Astrocyte (in vitro differentiated cells and primary cell): Measurements from ENCODE around the gene TAF11. TPM values are rescaled to one million over a fixed set of nuclear protein-coding genes. Genes with fewer than 3 reads are reported as not detected.

Experiments used
- DNase-seq: peaks from one replicate; pipeline ENCODE4 v3.0.0-alpha.2; 2010; ENCODE audit warnings: low read depth
- FAIRE-seq: peaks from 2 replicates; lab custom pipeline; 2011; peaks lifted over from hg19 to GRCh38; lab: Jason Lieb, UNC
- H2AFZ ChIP-seq: 2 replicates; pipeline ENCODE4 v1.6.0; 2012; ENCODE audit warnings: low read depth, low read length, inconsistent platforms
- H3K27ac ChIP-seq: 2 replicates; pipeline ENCODE4 v1.5.1; 2011; ENCODE audit warnings: low read depth, low read length, inconsistent platforms
- H3K27me3 ChIP-seq: 2 replicates; pipeline ENCODE4 v1.6.0; 2011; ENCODE audit warnings: low read length, inconsistent platforms; ENCODE audit not compliant: insufficient read depth
- H3K36me3 ChIP-seq: 2 replicates; pipeline ENCODE4 v1.5.1; 2011; ENCODE audit warnings: low read length, inconsistent platforms; ENCODE audit not compliant: insufficient read depth
- H3K4me1 ChIP-seq: 2 replicates; pipeline ENCODE4 v1.5.1; 2011; ENCODE audit warnings: low read length, inconsistent platforms; ENCODE audit not compliant: insufficient read depth
- H3K4me2 ChIP-seq: 2 replicates; pipeline ENCODE4 v1.6.0; 2012; ENCODE audit warnings: low read length, inconsistent platforms
- H3K4me3 ChIP-seq: 2 replicates; pipeline ENCODE4 v1.5.1; 2011; ENCODE audit warnings: low read depth, mild to moderate bottlenecking, low read length, inconsistent platforms; ENCODE audit not compliant: insufficient read depth
- H3K79me2 ChIP-seq: 2 replicates; pipeline ENCODE4 v1.6.0; 2012; ENCODE audit warnings: mild to moderate bottlenecking, low read length, inconsistent platforms; ENCODE audit not compliant: insufficient read depth
- H3K9ac ChIP-seq: 2 replicates; pipeline ENCODE4 v1.6.0; 2012; ENCODE audit warnings: mild to moderate bottlenecking, low read length, inconsistent platforms
- H3K9me3 ChIP-seq: 2 replicates; pipeline ENCODE4 v1.5.1; 2012; ENCODE audit warnings: low read depth, mild to moderate bottlenecking, low read length, inconsistent platforms; ENCODE audit not compliant: insufficient read depth
- H4K20me1 ChIP-seq: 2 replicates; pipeline ENCODE4 v1.6.0; 2012; ENCODE audit warnings: low read length, inconsistent platforms; ENCODE audit not compliant: insufficient read depth
- H3K27ac Mint-ChIP-seq: one replicate; pipeline ENCODE4 v1.8.0; 2021; ENCODE audit warnings: mild to moderate bottlenecking, mixed read lengths; ENCODE audit not compliant: unreplicated experiment
- H3K27me3 Mint-ChIP-seq: one replicate; pipeline ENCODE4 v1.8.0; 2021; ENCODE audit warnings: low read depth, mixed read lengths; ENCODE audit not compliant: unreplicated experiment
- H3K36me3 Mint-ChIP-seq: one replicate; pipeline ENCODE4 v1.8.0; 2021; ENCODE audit warnings: low read depth, mixed read lengths; ENCODE audit not compliant: unreplicated experiment
- H3K4me1 Mint-ChIP-seq: one replicate; pipeline ENCODE4 v1.8.0; 2021; ENCODE audit warnings: low read depth, mixed read lengths; ENCODE audit not compliant: unreplicated experiment
- H3K4me3 Mint-ChIP-seq: one replicate; pipeline ENCODE4 v1.8.0; 2021; ENCODE audit warnings: mild to moderate bottlenecking, moderate library complexity, mixed read lengths; ENCODE audit not compliant: unreplicated experiment
- H3K9me3 Mint-ChIP-seq: one replicate; pipeline ENCODE4 v1.8.0; 2021; ENCODE audit warnings: mild to moderate bottlenecking, mixed read lengths; ENCODE audit not compliant: unreplicated experiment
- CTCF ChIP-seq: IDR thresholded peaks from 2 replicates; pipeline ENCODE4 v1.5.1; 2011; ENCODE audit warnings: low read depth, mild to moderate bottlenecking, inconsistent platforms, low read length, moderate library complexity; ENCODE audit not compliant: insufficient read depth
- EZH2 ChIP-seq: IDR thresholded peaks from 2 replicates; pipeline ENCODE4 v1.6.1; 2012; ENCODE audit warnings: mild to moderate bottlenecking, low read length, inconsistent platforms; ENCODE audit not compliant: insufficient read depth
- total RNA-seq: library from RNA; stranded (reverse); gene quantifications from 2 replicates; pipeline ENCODE4 v1.2.1, GENCODE V29; 2021

Gene TAF11
- total RNA-seq, 1 donor from 2014 or later, result 32.6 TPM

- Mint-ChIP-seq H3K27ac (no peak overlapping the region), H3K36me3 (peaks cover 20% of the 10 kb centered on the region), H3K9me3 (no peaks in the 10 kb centered on the region), H3K4me1 (peaks cover 4% of the 10 kb centered on the region), H3K4me3 (no peak overlapping the region), H3K27me3 (no peaks in the 10 kb centered on the region)
- Histone ChIP-seq H3K4me1 (no peaks in the 10 kb centered on the region), H3K4me3 (no peak overlapping the region), H3K36me3 (no peaks in the 10 kb centered on the region), H3K9me3 (no peaks in the 10 kb centered on the region), H3K27ac (no peak overlapping the region), H3K79me2 (no peaks in the 10 kb centered on the region), H3K4me2 (no peak overlapping the region), H2AFZ (no peak overlapping the region), H3K9ac (no peak overlapping the region), H4K20me1 (no peaks in the 10 kb centered on the region), H3K27me3 (no peaks in the 10 kb centered on the region)
- FAIRE-seq (no peak), DNase-seq (no peak)
- no peak for TF ChIP-seq EZH2
- no peak for TF ChIP-seq CTCF
Measured at GRCh38 chr6:34864007-34864406, 23.8 kb downstream of the TAF11 start.

GRCh38 chr6:34860776-34861175 lies 27.1 kb downstream of the TAF11 start:
- H3K4me2 ChIP-seq, result no peak overlapping the region
- H3K9ac ChIP-seq, result no peak overlapping the region
- no peak overlapping the region for H2AFZ ChIP-seq
- peaks cover 3% of the 10 kb centered on the region for H3K36me3 ChIP-seq
- no peak for TF ChIP-seq EZH2
- TF ChIP-seq CTCF, result no peak
- DNase-seq (no peak), FAIRE-seq (no peak)
- no peak overlapping the region for H3K27ac ChIP-seq
- Mint-ChIP-seq H3K27me3 (no peaks in the 10 kb centered on the region), H3K4me3 (no peak overlapping the region), H3K36me3 (peaks cover 34% of the 10 kb centered on the region), H3K27ac (no peak overlapping the region), H3K4me1 (peaks cover 4% of the 10 kb centered on the region), H3K9me3 (no peaks in the 10 kb centered on the region)
- no peaks in the 10 kb centered on the region for H3K9me3 ChIP-seq
- H3K27me3 ChIP-seq, result no peaks in the 10 kb centered on the region
- H3K79me2 ChIP-seq, result no peaks in the 10 kb centered on the region
- no peaks in the 10 kb centered on the region for H4K20me1 ChIP-seq
- H3K4me1 ChIP-seq, result no peaks in the 10 kb centered on the region
- H3K4me3 ChIP-seq, result no peak overlapping the region

- peaks cover 3% of the 10 kb centered on the region for H3K36me3 ChIP-seq
- no peaks in the 10 kb centered on the region for H3K4me1 ChIP-seq
- TF ChIP-seq EZH2 (no peak), CTCF (no peak)
- H3K4me2 ChIP-seq, result no peak overlapping the region
- H3K4me1 Mint-ChIP-seq, result peaks cover 3% of the 10 kb centered on the region
- no peaks in the 10 kb centered on the region for H3K79me2 ChIP-seq
- H3K27me3 ChIP-seq, result no peaks in the 10 kb centered on the region
- no peak overlapping the region for H3K9ac ChIP-seq
- H3K9me3 Mint-ChIP-seq, result no peaks in the 10 kb centered on the region
- H3K4me3 ChIP-seq, result no peak overlapping the region
- DNase-seq, result no peak
- no peak overlapping the region for H3K27ac Mint-ChIP-seq
- H3K9me3 ChIP-seq, result no peaks in the 10 kb centered on the region
- H3K27ac ChIP-seq, result no peak overlapping the region
- H4K20me1 ChIP-seq, result no peaks in the 10 kb centered on the region
- H3K27me3 Mint-ChIP-seq, result no peaks in the 10 kb centered on the region
- no peak for FAIRE-seq
- no peak overlapping the region for H3K4me3 Mint-ChIP-seq
- H2AFZ ChIP-seq, result no peak overlapping the region
- peaks cover 34% of the 10 kb centered on the region for H3K36me3 Mint-ChIP-seq
Measured at GRCh38 chr6:34859951-34860350, 27.9 kb downstream of the TAF11 start.
